Measurements from ENCODE around the gene PRUNE2.

Gene PRUNE2

GRCh38 chr9:76644647-76645250 is 261.2 kb downstream of the PRUNE2 start:
- DNase-seq: no peak

- no peak for DNase-seq
Observed at GRCh38 chr9:76644171-76644570, 261.7 kb downstream of the PRUNE2 start.

- no peak for DNase-seq
Observed at GRCh38 chr9:76643399-76644117, 262.4 kb downstream of the PRUNE2 start.

- no peak for DNase-seq
Observed at GRCh38 chr9:76642701-76643209, 263.2 kb downstream of the PRUNE2 start.

GRCh38 chr9:76642074-76642473 is 263.8 kb downstream of the PRUNE2 start:
- no peak for DNase-seq

GRCh38 chr9:76638001-76638400 is 267.9 kb downstream of the PRUNE2 start:
- no peak for DNase-seq

GRCh38 chr9:76637416-76637815 is 268.5 kb downstream of the PRUNE2 start:
- DNase-seq: no peak

- no peak for DNase-seq
Observed at GRCh38 chr9:76634356-76635054, 271.4 kb downstream of the PRUNE2 start.

- DNase-seq: no peak
Observed at GRCh38 chr9:76630916-76631315, 275.0 kb downstream of the PRUNE2 start.

- DNase-seq: no peak
Observed at GRCh38 chr9:76629205-76629990, 276.5 kb downstream of the PRUNE2 start.

GRCh38 chr9:76628155-76628554 is 277.8 kb downstream of the PRUNE2 start:
- DNase-seq: no peak

GRCh38 chr9:76626980-76627379 is 278.9 kb downstream of the PRUNE2 start:
- no peak for DNase-seq

- no peak for DNase-seq
Observed at GRCh38 chr9:76626141-76626540, 279.8 kb downstream of the PRUNE2 start.

GRCh38 chr9:76624391-76625048 is 281.4 kb downstream of the PRUNE2 start:
- DNase-seq: no peak

GRCh38 chr9:76620996-76621395 is 284.9 kb downstream of the PRUNE2 start:
- no peak for DNase-seq

GRCh38 chr9:76620581-76620980 is 285.3 kb downstream of the PRUNE2 start:
- no peak for DNase-seq

- DNase-seq: no peak
Observed at GRCh38 chr9:76619640-76620039, 286.3 kb downstream of the PRUNE2 start.

GRCh38 chr9:76619197-76619596 is 286.7 kb downstream of the PRUNE2 start:
- DNase-seq: no peak

- no peak for DNase-seq
Observed at GRCh38 chr9:76618762-76619161, 287.2 kb downstream of the PRUNE2 start.

- no peak for DNase-seq
Observed at GRCh38 chr9:76617497-76618175, 288.3 kb downstream of the PRUNE2 start.

- no peak for DNase-seq
Observed at GRCh38 chr9:76616780-76617179, 289.1 kb downstream of the PRUNE2 start.

- no peak for DNase-seq
Observed at GRCh38 chr9:76615177-76615603, 290.7 kb downstream of the PRUNE2 start.

Data from stimulated activated CD8-positive, alpha-beta memory T cell treated with anti-CD3 and anti-CD28 coated beads, Interleukin-4, amount 100 ng/mL, for 48 hours (primary cell).